A549 (cell line): Measurements from ENCODE around the gene ST3GAL6.

Source experiments
- EP300 ChIP-seq, 2 experiments: fragments of >200 bp; sonication (Bioruptor Twin); formaldehyde crosslinking; IDR thresholded peaks; 2 replicates in 1 of 2; 3 replicates in 1 of 2; pipeline ENCODE4 v1.6.1; 2016 to 2017
- NFE2L2 ChIP-seq: fragments of 150-350 bp; conservative IDR thresholded peaks from 2 replicates; pipeline ENCODE4 v1.6.1; 2014; ENCODE audit warnings: low read length
- POLR2A ChIP-seq: IDR thresholded peaks from 2 replicates; pipeline ENCODE4 v1.6.1; 2012; ENCODE audit warnings: mild to moderate bottlenecking, low read length

GRCh38 chr3:98728672-98729071 lies 34.5 kb upstream of the ST3GAL6 start:
- no peak for TF ChIP-seq POLR2A
- TF ChIP-seq NFE2L2: no peak
- TF ChIP-seq EP300 (IDR thresholded peaks at IDR 0.05): no peak
